GM12801 (cell line): ENCODE measurements around the gene STEAP3.

Experiments used
- CTCF ChIP-seq: IDR thresholded peaks from one replicate; pipeline ENCODE4 v1.5.1; 2011; ENCODE audit warnings: control low read depth; ENCODE audit not compliant: insufficient read length; ENCODE audit errors: extremely low read depth

STEAP3 gene

GRCh38 chr2:119294671-119295070, 71.0 kb downstream of the STEAP3 start:
- TF ChIP-seq CTCF: no peak

GRCh38 chr2:119295688-119296375, 72.2 kb downstream of the STEAP3 start:
- no peak for TF ChIP-seq CTCF

- no peak for TF ChIP-seq CTCF
These were observed 77.8 kb downstream of the STEAP3 start for GRCh38 chr2:119301413-119301812.

- TF ChIP-seq CTCF: no peak
These were observed 81.2 kb downstream of the STEAP3 start for GRCh38 chr2:119304847-119305246.

- no peak for TF ChIP-seq CTCF
These were observed 82.0 kb downstream of the STEAP3 start for GRCh38 chr2:119305497-119306195.

GRCh38 chr2:119306196-119306590, 82.6 kb downstream of the STEAP3 start:
- TF ChIP-seq CTCF: no peak

- no peak for TF ChIP-seq CTCF
These were observed 83.9 kb downstream of the STEAP3 start for GRCh38 chr2:119307419-119308140.
